Muscle of leg (tissue), 11 donors: ENCODE data around the gene ALK. TPM values are rescaled to one million over a fixed set of nuclear protein-coding genes. Genes with fewer than 3 reads are reported as not detected.
"Not testable (repeated sequence)": the region's sequence is repeated elsewhere in the genome, so short reads cannot be mapped to it uniquely, and the experiment has no call there.

Experiments
- DNase-seq: peaks from one replicate; pipeline ENCODE4 v3.0.0; 2013
- H3K27ac ChIP-seq: one replicate; pipeline ENCODE4 v1.5.1; 2013; ENCODE audit warnings: mild to moderate bottlenecking, low read length, control low read depth
- H3K27me3 ChIP-seq: one replicate; pipeline ENCODE4 v1.6.1; 2013; ENCODE audit warnings: low read length; ENCODE audit not compliant: control insufficient read depth, insufficient read depth
- H3K36me3 ChIP-seq: one replicate; pipeline ENCODE4 v1.6.1; 2013; ENCODE audit warnings: low read length; ENCODE audit not compliant: control insufficient read depth, insufficient read depth
- H3K4me1 ChIP-seq: one replicate; pipeline ENCODE4 v1.6.1; 2013; ENCODE audit warnings: low read length; ENCODE audit not compliant: control insufficient read depth, insufficient read depth
- H3K4me3 ChIP-seq: one replicate; pipeline ENCODE4 v1.5.1; 2013; ENCODE audit warnings: low read length, control low read depth
- H3K9me3 ChIP-seq: replicated peaks from 2 replicates; pipeline ENCODE4 v1.6.1; 2013; ENCODE audit warnings: low read depth, low read length; ENCODE audit not compliant: control insufficient read depth
- WGBS: methylation state at CpG from one replicate; pipeline ENCODE4 v1.1.5; 2013; ENCODE audit warnings: missing lambda C conversion rate; ENCODE audit not compliant: insufficient coverage; 5-methylcytosine and 5-hydroxymethylcytosine counted together
- polyA plus RNA-seq, 8 donors: library from polyadenylated mRNA; unstranded; fragments of 120-200 nt; gene quantifications; one replicate each; pipeline versions ENCODE4 v1.2.1 to v1.2.3, GENCODE V29; 2013; ENCODE audit warnings: inconsistent platforms in 1 of 8, low replicate concordance in 1 of 8; ENCODE audit not compliant: insufficient read length in 8 of 8, insufficient read depth in 1 of 8
- total RNA-seq: library from RNA; stranded (reverse); fragments of 120-200 nt; gene quantifications from one replicate; pipeline ENCODE4 v1.2.4, GENCODE V29; 2013

The ALK gene
- total and polyA plus RNA-seq, 9 donors: 0.04 to 0.29 (median 0.09) TPM

DNA sequence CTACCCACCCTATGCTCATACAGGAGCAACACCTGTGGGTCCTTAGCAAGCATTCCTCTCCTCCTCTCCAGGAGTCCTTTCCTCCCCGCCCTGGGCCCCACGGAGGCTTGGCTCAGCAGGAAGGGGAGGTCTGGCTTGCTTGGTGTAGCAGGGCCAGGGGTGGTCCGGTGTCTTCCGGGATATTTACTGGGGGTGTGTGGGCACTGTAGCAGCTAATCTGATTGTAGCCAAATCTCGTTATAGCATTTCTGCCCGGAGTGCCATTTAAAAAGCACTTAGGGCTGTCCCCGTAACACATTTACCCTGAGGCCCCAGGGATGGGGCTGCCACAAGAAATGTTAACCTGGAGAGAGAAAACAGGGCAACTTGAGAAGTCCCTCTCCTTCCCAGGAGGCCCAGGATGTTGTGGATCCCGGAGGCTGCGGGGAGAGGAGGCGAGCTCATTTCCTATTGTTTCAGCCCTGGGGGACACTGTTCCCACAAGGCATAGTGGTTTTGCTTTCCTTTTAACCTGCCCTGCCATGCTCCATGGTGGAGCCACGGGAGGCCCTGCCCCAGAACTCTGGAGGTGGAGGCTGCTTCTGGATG is 671.6 kb downstream of the ALK start:
- 28% methylated on average over 5 of the region's 11 CpGs for WGBS
- Histone ChIP-seq H3K9me3 (no peaks in the 10 kb centered on the region), H3K36me3 (no peaks in the 10 kb centered on the region), H3K4me1 (no peaks in the 10 kb centered on the region), H3K4me3 (no peak overlapping the region), H3K27ac (no peak overlapping the region), H3K27me3 (peaks cover 6% of the 10 kb centered on the region)
- DNase-seq: no peak

DNA sequence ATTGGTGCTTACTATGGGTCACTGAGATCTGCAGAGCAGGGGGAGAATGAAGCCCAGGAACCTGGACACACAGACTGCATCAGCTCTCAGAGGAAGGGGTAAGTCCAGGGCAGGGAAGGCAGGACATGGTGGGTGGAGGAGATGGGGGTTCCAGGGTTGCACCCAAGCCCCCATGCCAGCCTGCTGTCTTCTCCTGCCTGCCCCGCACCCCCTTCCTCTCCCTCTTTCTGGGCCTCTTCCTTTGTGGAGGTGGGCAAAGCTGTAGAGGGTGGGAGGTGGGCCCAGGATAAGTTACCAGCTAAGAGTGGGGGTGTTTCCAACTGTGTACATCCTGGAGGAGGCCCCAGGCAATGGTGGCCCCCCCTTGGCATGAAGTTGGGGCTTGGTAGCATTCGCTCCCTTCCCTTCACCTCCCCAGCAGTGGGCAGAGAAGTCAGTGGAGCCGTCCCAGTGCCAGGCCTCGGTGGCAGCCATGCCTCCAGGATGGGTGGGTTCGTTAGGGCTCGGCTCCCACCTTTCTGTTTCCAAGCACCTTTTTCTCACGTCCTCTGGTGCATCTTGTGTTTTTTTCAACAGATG is 674.0 kb downstream of the ALK start:
- H3K36me3 ChIP-seq: no peaks in the 10 kb centered on the region
- H3K27me3 ChIP-seq: peaks cover 6% of the 10 kb centered on the region
- H3K4me3 ChIP-seq: no peak overlapping the region
- WGBS: 77% methylated on average over 2 of the region's 7 CpGs
- H3K27ac ChIP-seq: no peak overlapping the region
- DNase-seq: no peak
- H3K4me1 ChIP-seq: no peaks in the 10 kb centered on the region
- H3K9me3 ChIP-seq: no peaks in the 10 kb centered on the region

DNA sequence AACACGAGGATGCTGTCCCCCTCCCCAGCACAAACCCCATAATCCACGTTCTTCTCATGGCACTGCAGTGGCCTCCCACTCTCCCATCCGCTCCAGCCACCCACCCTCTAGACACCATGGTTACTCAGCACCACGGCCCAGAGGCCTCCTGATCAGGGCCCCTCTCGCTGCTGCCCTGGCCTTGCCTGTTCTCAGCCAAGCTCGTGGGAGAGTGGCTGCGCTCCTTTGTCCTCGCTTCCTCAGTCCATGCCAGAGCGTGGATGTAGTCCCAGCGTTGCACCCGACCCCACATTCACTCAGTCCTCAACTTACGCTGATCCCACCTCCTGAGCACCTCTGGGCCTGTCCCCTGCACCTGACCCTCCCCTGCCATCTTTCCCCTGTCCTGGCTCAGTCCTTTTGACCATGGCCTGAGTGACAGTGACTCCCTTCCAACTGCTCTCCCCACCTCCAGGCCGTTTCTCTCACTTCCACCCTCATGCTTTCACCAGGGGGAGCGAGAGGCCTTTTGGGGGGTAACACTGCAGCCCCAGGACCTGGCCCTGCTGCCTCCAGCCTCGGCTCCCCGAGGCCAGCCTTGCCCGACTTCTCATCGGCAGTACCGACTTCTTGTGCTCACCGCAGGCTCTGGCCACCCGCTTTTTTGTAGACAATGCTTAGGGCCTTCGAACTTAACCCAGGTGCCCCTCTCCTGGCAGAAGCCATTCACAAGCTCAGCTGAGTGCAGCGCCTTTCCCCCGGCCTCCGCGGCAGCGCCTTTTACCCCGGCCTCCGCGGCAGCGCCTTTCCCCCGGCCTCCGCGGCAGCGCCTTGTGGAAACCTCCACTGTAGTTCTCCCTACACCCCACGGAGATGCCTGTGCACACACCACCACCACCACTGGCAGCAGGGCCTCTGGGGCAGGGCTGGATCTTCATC is 674.7 kb downstream of the ALK start:
- DNase-seq: no peak
- H3K4me3 ChIP-seq: no peak overlapping the region
- peaks cover 3% of the 10 kb centered on the region for H3K27me3 ChIP-seq
- 75% methylated on average over 32 of the region's 36 CpGs for WGBS
- H3K4me1 ChIP-seq: no peaks in the 10 kb centered on the region
- H3K27ac ChIP-seq: no peak overlapping the region
- H3K36me3 ChIP-seq: no peaks in the 10 kb centered on the region
- no peaks in the 10 kb centered on the region for H3K9me3 ChIP-seq

GRCh38 chr2:29245742-29246382 is 675.5 kb downstream of the ALK start:
- no peak for DNase-seq
- no peaks in the 10 kb centered on the region for H3K9me3 ChIP-seq
- no peak overlapping the region for H3K27ac ChIP-seq
- WGBS: 68% methylated on average over 8 of the region's 10 CpGs
- peaks cover 8% of the 10 kb centered on the region for H3K27me3 ChIP-seq
- H3K4me3 ChIP-seq: no peak overlapping the region
- no peaks in the 10 kb centered on the region for H3K36me3 ChIP-seq
- H3K4me1 ChIP-seq: no peaks in the 10 kb centered on the region

DNA sequence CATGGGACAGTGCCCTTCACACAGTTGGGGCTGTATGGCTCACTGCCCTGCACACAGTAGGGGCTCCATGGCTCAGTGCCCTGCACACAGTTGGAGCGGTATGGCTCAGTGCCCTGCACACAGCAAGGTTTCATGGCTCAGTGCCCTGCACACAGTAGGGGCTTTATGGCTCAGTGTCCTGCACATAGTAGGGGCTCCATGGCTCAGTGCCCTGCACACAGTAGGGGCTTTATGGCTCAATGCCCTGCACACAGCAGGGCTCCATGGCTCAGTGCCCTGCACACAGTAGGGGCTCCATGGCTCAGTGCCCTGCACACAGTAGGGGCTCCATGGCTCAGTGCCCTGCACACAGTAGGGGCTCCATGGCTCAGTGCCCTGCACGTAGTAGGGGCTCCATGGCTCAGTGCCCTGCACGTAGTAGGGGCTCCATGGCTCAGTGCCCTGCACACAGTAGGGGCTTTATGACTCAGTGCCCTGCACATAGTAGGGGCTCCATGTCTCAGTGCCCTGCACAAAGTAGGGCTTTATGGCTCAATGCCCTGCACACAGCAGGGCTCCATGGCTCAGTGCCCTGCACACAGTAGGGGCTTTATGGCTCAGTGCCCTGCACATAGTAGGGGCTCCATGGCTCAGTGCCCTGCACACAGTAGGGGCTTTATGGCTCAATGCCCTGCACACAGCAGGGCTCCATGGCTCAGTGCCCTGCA is 676.2 kb downstream of the ALK start:
- WGBS: 91% methylated on average over 3 of the region's 3 CpGs

GRCh38 chr2:29242621-29243375 is 678.6 kb downstream of the ALK start:
- DNase-seq: no peak
- no peaks in the 10 kb centered on the region for H3K4me1 ChIP-seq
- 71% methylated on average over 8 of the region's 9 CpGs for WGBS
- no peak overlapping the region for H3K4me3 ChIP-seq
- H3K36me3 ChIP-seq: no peaks in the 10 kb centered on the region
- H3K27me3 ChIP-seq: peaks cover 11% of the 10 kb centered on the region
- no peaks in the 10 kb centered on the region for H3K9me3 ChIP-seq
- H3K27ac ChIP-seq: no peak overlapping the region

More for the DNA sequence above, 676.2 kb downstream of the ALK start:
- not testable (repeated sequence) for H3K27ac ChIP-seq, H3K9me3 ChIP-seq, DNase-seq, H3K4me3 ChIP-seq, H3K27me3 ChIP-seq, H3K36me3 ChIP-seq, H3K4me1 ChIP-seq

DNA sequence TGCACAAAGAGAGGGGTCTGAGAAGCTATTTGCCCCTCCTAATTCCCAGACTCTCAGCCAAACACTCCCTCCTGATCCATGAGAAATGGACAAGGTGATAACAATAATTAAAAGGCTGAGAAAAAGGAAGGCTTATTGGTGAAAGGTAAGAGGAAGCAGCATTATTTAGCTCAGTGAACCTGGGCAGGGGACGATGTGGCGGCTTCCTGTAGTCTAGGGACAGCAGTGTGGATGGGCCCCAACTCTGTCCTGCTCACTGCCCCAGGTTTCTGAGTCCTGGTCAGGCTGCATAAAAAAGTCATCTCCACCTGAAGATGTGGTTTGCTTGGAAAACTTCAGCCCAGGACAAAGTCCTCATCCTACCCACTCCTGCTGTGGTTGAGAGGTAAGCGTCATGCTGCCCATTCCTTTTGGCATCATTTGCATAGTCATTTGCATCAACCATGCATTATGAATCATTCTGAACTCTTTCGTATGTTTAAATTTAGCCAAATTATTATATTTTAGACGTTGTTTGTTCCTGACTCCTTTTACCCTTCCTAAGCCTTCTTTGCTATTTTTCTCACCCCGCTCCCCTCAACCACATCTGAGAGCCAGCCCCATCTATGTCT is 679.3 kb downstream of the ALK start:
- 79% methylated on average over 3 of the region's 6 CpGs for WGBS
- Histone ChIP-seq H3K36me3 (no peaks in the 10 kb centered on the region), H3K27ac (no peak overlapping the region), H3K4me3 (no peak overlapping the region), H3K27me3 (peaks cover 11% of the 10 kb centered on the region), H3K9me3 (no peaks in the 10 kb centered on the region), H3K4me1 (no peaks in the 10 kb centered on the region)
- no peak for DNase-seq

GRCh38 chr2:29241341-29241740 is 680.0 kb downstream of the ALK start:
- no peaks in the 10 kb centered on the region for H3K9me3 ChIP-seq
- DNase-seq: no peak
- H3K4me1 ChIP-seq: no peaks in the 10 kb centered on the region
- H3K27me3 ChIP-seq: peaks cover 11% of the 10 kb centered on the region
- no peak overlapping the region for H3K27ac ChIP-seq
- WGBS: 76% methylated on average over 4 of the region's 4 CpGs
- H3K4me3 ChIP-seq: no peak overlapping the region
- no peaks in the 10 kb centered on the region for H3K36me3 ChIP-seq

DNA sequence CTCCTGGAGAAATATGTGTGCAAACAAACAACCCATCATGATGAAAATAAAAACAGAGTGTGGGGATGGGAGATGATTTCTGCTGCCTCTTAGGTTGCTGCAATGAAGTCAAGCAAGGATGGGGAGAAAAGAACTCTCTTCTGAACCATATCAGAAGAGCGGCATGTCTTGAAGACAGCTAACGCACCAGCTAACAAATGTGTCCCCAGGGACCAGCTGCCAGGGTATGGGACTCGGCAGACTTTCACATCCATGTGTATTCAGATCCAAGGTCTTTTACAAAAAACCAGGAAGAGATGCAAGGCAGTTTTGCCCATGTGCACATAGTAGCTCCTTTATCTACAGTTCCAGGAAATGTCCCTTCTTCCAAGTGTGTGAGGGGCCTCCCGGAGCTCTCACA is 680.8 kb downstream of the ALK start:
- Histone ChIP-seq H3K36me3 (no peaks in the 10 kb centered on the region), H3K9me3 (no peaks in the 10 kb centered on the region), H3K27me3 (peaks cover 11% of the 10 kb centered on the region), H3K4me3 (no peak overlapping the region), H3K4me1 (no peaks in the 10 kb centered on the region), H3K27ac (no peak overlapping the region)
- 61% methylated on average over 3 of the region's 4 CpGs for WGBS
- DNase-seq: no peak
